IPS DF 4.7 (cell line): ENCODE measurements around the gene NMNAT2.
"Not testable (repeated sequence)": the region's sequence is repeated elsewhere in the genome, so short reads cannot be mapped to it uniquely, and the experiment has no call there.

Experiments
- DNase-seq: peaks from one replicate; pipeline ENCODE4 v3.0.0-alpha.2; 2013; ENCODE audit warnings: low spot score; ENCODE audit errors: extremely low read depth

NMNAT2 gene

DNA sequence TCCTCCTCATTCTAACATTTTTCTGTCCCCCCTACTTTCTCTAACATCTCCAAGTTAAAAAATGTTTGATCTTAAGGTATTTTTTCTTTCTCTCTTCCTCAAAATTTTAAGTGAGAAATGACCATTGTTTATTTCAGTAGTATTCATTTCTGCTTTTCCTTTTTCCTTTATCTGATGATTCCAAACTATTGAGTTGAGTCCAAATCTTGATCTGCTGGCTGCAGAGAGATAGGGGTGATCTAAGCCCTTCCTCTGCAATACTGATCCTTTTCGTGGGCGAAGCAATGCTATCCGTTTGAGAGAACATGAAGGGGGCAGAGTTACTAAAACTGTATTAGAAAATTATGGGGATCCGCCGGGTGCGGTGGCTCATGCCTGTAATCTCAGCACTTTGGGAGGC lies 516 bp upstream of the NMNAT2 start:
- DNase-seq, result no peak

DNA sequence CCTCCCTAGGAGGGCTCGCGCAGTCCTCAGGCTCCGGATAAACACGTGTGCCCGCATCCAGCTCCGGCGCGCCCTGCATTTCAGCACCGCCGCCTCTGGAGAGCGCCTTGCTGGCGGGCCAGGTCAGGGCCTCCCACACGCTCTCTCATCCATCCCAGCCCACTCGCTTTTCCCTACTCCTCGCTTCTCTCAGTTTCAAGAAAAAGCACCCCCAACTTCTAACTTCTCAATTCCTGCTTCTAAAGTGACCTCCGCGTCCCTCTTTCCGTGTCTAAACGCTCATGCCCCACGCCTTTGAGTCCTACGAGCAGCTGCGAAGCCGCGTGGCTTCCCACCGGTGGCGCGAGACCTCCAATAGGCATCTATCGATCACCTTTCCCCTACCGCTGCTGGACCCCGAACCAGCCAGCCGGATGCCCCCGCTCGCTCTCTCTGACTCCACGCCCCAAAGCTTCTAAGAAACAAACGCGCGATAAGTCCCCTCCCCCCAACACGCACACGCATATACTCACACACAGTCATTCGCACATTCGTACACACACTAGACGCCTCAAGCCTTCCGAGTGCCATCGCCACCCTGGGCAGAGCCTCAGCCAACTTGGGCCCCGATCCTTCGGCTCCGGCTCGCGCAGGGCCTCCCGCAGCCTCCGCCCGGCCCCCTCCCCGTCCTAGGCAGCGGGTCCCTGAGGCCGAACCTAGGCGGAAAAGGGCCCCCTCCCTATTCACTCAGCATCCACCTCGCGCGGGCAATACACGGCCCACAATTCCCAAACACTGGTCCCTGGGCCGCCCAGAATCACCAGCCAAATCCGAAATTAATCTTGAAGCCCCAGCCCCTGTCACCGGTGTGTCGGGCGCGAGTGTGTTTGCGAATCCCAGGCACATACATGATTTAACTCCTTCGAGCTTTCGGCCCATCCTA lies 1.1 kb downstream of the NMNAT2 start:
- DNase-seq, result no peak

DNA sequence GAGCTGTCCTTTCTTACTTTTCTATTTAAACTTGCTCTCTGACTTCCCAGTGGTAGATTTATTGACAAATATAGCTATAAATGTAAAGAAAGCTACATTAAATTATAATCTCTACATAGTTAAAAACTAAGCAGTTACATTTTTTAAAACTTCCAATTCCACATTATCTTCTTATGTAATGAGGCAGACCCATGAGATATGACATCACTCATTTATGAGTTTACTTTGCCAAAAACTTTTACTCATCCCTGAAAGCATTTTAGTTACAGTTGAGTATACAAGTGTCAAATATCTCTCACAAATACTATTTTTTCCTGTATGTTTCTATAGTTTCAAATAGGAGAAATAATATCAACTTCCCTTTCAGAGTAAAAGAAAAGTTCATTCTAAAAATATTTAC lies 3.8 kb downstream of the NMNAT2 start:
- DNase-seq, result no peak

DNA sequence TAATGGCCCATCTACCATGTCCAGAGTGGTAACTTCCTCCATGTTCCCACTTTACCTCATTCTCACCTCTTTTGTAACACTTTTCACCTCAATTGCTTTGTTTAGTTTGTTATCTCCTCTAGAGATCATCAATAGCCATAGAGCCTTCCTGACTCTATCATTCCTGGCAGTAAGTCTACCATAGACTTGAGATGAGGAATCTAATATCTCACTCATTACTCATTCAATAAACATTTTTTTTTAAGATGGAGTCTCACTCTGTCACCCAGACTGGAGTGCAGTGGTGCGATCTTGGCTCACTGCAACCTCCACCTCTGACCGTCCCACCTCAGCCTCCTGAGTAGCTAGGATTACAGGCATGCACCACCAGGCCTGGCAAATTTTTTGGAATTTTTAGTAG lies 7.1 kb downstream of the NMNAT2 start:
- DNase-seq, result no peak

DNA sequence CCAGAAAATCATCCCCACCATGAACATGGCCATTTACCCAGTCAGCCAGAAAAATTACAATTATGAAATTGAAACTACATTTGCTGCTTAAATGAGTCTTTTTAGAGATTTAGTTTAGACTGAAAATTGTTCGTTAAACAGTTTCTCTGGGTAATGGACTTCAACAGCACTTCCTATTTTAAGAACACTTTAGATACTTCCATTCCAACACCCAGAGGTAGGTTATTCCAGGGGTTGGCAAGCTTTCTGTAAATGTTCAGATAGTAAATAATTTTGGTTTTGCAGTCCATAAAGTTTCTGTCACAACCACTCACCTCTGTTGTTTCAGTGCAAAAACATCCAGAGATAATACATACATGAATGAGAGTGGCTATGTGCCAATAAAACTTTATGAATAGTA lies 10.2 kb downstream of the NMNAT2 start:
- DNase-seq, result no peak

DNA sequence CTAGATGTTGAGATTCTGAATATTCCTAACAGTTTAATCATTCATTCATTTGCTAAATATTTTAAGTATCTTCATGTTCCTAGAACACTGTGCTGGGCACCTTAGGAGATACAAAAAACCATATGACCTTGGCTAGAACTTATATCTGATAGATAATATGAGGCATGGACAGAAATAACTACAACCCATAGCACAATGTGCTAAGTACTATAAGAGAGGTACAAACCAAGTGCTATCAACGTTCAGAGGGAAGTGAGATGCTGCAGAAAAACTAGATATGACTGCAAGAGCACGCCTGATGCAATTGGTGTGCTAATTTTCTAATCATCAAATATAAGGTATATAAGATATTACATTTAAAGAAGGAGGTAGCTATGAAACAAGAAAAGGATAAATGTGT lies 10.7 kb downstream of the NMNAT2 start:
- DNase-seq, result no peak

DNA sequence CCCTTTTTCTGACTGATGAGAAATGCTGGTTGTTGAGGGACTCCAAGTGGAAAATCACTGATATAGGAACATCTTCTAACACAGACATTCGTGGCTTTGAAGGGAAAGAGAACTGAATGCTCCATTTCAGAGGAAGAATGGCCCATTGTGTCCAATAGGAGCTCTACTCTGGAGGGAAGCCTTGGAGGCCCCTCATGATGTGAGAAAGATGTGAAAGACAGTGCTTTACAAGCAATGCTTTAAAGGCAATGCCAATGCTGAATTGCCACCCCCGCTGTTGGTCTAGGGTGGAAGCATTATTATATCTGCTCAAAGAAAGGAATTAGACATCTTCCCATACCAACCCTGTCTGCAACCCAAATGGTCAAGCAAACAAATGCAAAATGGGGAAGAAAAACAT lies 13.7 kb downstream of the NMNAT2 start:
- DNase-seq, result no peak

DNA sequence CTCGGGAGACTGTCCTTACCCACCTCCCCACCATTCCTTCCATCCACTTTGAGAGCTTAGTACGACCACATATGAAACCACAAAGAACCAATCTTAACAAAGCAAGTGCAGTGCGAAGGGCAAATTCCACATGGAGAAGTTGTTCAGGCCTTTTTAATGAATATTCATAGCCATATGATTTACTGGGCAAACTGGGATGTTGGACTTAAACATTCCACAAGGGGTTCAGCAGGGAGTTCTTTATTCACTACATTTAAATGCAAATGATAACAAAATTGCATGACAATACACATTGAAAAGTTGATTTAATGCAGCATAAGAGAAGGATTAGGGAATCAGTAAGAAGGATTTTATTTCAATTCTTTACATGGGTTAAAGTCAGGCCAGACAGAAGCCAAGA lies 14.7 kb downstream of the NMNAT2 start:
- no peak for DNase-seq

DNA sequence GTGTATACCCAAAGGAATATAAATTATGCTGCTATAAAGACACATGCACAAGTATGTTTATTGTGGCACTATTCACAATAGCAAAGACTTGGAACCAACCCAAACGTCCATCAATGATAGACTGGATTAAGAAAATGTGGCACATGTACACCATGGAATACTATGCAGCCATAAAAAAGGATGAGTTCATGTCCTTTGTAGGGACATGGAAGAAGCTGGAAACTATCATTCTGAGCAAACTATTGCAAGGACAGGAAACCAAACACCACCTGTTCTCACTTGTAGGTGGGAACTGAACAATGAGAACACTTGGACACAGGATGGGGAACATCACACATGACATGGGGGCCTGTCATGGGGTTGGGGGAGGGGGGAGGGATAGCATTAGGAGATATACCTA lies 16.6 kb downstream of the NMNAT2 start:
- not testable (repeated sequence) for DNase-seq

DNA sequence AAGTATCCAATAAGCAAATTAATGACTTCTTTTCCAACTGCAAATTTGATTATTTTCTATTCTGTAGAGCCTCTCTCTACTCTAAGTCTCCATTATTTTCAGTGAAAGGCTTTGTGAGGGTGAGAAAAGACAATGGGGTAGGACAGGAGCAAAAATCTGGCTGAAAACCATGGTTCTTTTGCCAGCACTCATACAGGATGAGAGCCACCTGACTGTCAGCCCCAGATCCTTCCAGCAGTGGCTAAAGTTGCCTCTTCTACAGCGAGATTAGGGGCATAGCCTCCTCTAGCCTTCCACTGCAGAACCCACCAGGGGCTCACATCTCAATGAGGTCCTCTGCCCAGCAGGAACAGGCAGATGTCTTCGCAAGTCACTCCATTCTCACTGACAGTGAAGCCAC lies 23.7 kb downstream of the NMNAT2 start:
- DNase-seq, result no peak

DNA sequence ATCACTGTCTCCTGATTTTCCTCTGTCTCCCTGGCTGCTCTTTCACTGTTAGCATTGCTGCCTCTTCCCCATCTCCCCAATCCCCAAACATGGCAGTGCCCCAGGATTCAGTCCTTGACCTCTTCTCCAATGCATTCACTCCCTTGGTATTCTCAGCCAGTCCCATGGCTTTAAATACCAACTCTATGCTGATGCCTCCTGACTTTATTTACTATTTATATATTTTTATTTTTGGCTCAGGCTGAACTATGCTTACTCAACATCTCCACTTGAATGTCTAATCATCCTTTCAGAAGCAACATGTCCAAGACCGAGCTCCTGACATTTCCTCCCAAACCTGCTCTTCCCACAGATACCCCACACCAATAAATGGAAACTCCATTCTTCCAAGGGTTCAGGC lies 26.3 kb downstream of the NMNAT2 start:
- no peak for DNase-seq

DNA sequence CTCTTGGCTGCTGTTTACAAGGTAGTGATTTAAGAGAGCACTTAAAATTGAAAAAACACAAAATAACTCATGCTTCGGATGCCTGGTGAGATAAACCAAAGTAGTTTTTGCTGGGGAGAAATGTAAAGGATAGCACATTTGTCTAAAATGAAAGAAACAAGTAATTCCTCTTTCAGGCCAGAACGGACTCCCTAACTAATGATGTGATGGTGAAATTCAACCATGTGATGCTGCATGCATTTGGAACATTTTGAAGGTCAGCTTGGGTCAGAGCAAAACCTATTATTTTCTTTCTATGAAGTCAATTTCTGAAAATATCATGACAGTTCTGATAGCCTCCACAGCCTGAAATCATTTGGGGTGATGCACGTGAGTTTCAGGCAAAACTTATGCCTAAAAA lies 27.6 kb downstream of the NMNAT2 start:
- DNase-seq, result no peak

DNA sequence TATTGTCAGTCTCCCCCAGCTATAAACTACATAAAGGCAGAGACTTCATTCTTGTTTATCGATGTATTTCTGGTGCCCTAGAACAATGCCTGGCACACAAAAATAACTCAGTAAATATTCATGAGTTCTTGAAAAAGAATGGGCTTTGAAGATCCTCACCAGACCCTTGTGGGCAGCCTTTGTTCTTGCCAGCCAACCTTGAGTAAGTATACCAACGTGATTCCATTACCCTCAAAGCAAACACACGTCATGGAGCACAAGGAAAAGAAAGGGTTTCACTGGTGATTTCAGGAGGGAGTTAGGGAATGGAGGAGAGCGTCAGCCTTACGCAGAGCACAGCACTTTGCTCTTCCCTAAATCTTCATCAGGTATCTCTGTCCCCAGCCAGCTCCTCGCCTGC lies 29.4 kb downstream of the NMNAT2 start:
- no peak for DNase-seq

DNA sequence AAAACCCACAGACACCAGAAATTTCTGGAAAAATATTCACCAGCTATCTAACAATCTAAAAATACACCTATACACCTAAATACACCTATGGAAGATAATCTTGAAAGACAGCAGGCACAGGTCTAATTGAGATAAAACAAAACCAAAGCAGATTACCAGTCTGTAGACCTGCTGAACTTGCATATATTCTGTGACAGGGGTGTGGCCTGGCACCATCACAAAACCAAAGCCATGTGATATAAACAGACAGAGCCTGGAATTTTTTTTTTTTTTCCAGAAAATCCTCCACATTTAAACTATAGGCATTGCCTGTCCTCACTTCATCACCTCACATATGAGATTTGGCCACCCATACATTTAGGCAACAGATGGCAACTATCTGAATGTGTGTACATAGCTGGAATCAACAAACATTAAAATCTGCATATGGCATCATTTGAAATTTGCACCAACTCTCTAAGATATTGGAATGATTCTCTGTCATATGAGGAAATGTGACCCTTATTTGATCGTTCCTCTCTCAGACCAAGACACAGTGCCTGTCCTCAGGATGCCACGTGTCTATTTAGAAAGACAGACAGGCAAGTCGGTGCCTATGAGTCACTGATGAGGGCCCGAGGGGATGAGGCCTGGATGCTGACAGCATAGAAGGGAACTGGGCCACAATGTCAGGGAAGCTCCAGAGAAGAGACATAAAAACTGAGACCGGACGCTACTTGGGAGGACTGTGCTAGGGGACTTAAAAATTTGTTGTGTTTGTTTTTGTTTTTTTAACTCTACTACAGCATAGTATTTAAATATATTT lies 32.6 kb downstream of the NMNAT2 start:
- no peak for DNase-seq

DNA sequence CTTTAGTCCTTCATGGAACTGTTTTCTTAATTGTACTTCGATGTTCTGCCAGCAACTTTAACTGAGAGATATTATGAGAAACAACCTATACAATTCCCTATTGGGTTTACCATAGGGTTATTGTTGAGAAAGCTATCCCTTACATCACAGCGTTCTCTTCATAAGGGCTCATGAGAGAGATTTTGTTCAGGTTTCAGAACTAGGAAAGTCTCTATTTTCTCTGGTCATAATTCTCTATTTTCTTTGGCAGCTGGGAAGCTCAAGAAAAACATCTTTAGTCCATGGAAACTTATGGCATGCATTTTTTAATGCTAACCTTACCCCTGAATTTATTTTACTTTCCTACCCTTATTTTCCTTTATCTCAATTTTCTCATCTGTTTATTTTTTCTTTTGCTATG lies 38.2 kb downstream of the NMNAT2 start:
- no peak for DNase-seq

DNA sequence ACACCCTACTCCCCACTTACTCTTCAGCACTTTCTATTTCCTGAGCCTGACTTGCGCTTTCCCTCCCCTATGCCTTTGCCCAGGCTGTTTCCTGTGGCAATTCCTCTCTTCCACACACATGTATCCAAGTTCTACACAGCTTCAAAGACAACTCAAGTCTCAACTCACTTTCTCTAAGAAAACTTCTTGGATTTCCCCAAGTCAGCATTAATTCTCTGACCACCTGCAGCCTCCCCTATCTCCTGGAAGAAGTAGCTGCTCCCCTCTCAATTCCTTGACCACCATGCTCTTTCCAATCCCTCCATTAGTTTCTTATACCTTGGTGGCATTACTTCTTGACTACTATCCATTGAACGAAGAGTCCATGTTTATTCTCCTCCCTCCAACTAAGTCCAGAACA lies 42.8 kb downstream of the NMNAT2 start:
- no peak for DNase-seq

DNA sequence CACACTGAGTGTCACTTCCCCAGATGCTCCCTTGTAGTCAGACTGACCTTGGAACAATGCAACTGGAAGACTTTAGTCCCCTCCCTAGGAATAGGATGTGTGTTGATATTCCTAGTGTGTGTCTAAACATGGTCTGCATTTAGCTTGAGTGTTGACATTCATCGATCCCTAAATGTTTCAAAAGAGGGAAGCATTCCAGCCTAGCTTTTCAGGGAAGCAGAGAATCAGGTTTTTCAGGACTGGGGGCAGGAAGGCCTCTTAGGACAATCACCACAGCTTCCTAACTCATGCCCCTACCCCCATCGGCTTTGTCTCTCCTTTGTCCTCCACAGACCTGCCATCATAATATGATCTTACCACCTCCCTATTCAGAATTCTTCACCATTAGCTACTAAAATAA lies 43.4 kb downstream of the NMNAT2 start:
- DNase-seq, result no peak

DNA sequence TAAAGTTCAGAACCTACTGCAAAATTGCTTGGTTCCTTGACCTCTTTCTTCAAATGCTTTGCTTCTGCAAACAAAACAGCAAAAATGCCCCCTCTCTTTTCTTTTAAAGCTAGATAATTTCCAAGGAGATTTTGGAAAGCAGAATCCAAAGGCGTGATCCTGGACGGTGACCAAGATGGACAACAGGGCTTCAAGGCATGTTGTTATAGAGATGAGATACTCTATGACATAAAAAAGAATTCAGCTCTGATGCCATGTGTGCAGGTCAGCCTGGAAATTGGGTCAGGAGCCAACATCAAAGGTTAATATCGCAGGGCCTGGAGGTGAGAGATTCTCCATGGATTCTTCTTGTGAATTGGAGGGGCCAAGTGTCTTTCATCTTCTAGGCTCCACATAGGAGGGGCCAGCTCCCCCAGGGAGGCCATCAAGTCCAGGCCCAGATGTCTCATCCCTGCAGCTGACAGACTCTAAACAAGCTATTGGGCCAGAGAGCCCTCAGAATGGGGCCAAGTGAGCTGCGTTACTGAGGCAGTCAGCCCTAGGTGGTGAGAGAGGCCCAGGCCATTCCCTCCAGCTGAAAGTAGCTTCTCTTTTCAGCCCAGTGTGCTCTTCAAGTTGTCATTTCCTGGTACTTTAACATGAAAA lies 45.5 kb downstream of the NMNAT2 start:
- DNase-seq, result no peak

DNA sequence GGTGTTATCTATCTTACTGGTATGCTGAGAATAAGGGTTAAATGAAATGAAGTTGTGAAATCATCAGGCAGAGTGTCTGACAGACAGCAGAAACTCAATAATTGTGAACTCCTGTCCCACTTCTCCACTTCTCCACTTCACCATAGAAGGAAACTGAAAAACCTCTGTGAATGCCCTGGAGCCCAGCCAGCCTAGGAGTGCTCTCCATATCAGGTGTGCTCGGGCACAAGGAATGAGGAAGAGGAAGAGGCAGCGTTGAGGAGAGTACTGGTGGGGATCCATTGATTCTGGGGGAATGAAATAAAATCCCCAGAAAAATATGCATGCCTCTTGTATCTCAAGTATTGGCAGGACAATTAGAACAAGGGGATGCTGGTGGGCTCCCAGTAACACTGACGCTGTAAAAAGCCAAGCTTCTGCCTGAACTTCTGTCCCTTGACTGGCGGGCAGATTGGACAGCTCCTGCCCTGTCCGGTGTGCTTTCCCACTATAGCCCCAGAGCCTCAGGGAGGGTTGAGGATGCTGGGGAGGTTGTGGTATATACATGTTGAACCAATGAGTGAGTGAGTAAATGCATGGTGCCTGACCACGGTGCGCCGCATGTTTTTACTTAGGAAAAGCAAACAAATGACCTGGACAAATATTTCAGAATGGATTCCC lies 47.7 kb downstream of the NMNAT2 start:
- no peak for DNase-seq

DNA sequence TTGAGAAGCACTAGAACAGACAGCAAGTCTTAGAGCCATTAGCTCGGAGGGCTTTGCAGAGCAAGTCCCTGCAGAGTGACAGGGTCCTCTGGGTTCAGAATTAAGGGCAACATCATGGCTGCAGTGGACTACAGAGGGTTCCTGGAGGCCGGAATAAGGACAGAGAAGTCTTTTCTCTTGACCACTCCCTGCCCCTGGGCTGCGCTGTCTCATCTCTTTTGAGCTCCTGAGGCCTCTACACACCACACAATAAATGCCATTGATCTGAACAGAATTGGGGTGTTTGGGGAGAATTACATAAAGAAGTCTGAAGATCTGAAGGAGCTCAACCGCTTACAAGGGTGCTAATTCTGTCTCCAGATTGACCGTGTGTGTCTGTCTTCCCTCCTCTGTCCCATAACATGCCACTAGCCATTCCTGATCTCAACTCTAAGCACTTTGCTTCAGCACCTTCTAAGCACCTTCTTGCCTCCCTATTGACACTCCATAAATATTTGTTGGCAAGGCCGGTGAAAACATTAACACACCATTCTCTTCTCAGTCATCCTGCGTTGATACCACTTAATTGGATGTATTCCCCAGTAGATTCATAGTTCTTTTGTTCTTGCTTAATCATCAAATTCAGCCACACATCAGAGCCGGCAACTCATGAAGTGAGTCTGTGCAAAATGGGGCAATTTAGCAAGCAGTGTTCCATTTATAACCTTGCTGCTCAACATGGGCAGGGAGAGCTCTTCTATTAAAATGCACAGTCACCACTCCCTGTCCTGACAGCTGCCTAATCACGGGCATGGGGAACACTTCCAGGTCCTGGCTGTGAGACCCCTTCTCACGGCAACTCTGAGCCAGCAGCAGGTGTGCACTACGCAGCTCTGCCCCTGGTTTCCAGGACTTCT lies 49.7 kb downstream of the NMNAT2 start:
- DNase-seq, result no peak

DNA sequence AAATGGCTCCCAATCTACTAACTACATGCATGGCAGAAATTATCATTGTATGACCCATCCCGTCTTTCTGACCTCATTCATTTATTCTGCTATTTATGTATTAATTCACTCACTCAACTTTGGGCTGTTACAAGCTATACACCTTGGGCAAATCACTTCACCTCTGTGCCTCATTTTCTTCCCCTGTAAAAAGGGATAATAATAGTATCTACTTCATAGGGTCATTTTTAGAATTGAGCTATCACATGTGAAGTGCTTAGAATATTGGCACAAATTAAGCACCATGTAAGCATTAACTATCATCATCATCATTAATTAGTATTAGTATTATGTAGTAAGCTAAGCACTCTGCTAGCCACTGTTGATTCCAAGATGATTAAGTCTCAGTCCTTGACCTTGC lies 52.1 kb downstream of the NMNAT2 start:
- no peak for DNase-seq
